Testis (tissue), 3 donors: Measurements from ENCODE around the gene STX19. TPM values are rescaled to one million over a fixed set of nuclear protein-coding genes. Genes with fewer than 3 reads are reported as not detected.

Experiments
- DNase-seq: peaks from one replicate; pipeline ENCODE4 v3.0.0-alpha.2; 2019
- H3K27ac ChIP-seq, 2 donors: fragments of 200-600 bp; sonication (generic); one replicate each; pipeline ENCODE4 v1.5.1; 2019
- H3K27me3 ChIP-seq: fragments of 200-600 bp; sonication (generic); one replicate; pipeline ENCODE4 v1.5.1; 2019
- H3K36me3 ChIP-seq: fragments of 200-600 bp; sonication (generic); one replicate; pipeline ENCODE4 v1.5.1; 2017; ENCODE audit warnings: low read depth; ENCODE audit errors: missing control alignments
- H3K4me1 ChIP-seq: fragments of 200-600 bp; sonication (generic); one replicate; pipeline ENCODE4 v1.5.1; 2019
- H3K4me3 ChIP-seq, 2 donors: fragments of 200-600 bp; sonication (generic); one replicate each; pipeline ENCODE4 v1.5.1; 2017 to 2019
- H3K9me3 ChIP-seq: fragments of 200-600 bp; sonication (generic); one replicate; pipeline ENCODE4 v1.5.1; 2017
- CTCF ChIP-seq, 3 experiments: fragments of 450-650 bp in 2 of 3; fragments of 200-600 bp in 1 of 3; sonication (generic) in 1 of 3; IDR thresholded peaks; one replicate each; pipeline ENCODE4 v1.5.1; 2016 to 2019; ENCODE audit warnings: antibody characterized with exemption in 3 of 3, mild to moderate bottlenecking in 2 of 3, moderate library complexity in 1 of 3
- POLR2A ChIP-seq: fragments of 450-650 bp; IDR thresholded peaks from one replicate; pipeline ENCODE4 v1.6.1; 2017; ENCODE audit warnings: antibody characterized with exemption, mild to moderate bottlenecking, moderate library complexity
- WGBS, 2 donors: methylation state at CpG; one replicate each; pipeline ENCODE4 v1.1.5; 2018; 5-methylcytosine and 5-hydroxymethylcytosine counted together
- intact Hi-C: fragments of 100-400 bp; cut with DNase I; formaldehyde crosslinking; loops from one replicate; pipeline ENCODE4 v1.15.1; 2023; ENCODE audit warnings: low total_unique reads
- polyA plus RNA-seq: library from polyadenylated mRNA; stranded (reverse); fragments of 350-450 nt; fragmentation: Illumina TruSeq; extraction: RNeasy Lipid Tissue Mini Kit (QIAGEN cat#74804); gene quantifications from one replicate; pipeline ENCODE4 v1.2.3, GENCODE V29; 2014; ENCODE audit warnings: low read depth, low replicate concordance; ENCODE audit not compliant: insufficient read depth
- total RNA-seq, 2 donors: library from RNA; depleted of rRNA; stranded (reverse); fragments of >200 nt; gene quantifications; one replicate each; pipeline ENCODE4 v1.2.3, GENCODE V29; 2016

The STX19 gene
- total and polyA plus RNA-seq, 3 donors from 2014 or later: 0.29 TPM; not detected in 2

GRCh38 chr3:93989241-93989640 lies 39.2 kb downstream of the STX19 start:
- WGBS, 2 donors: 84 to 93% methylated on average over 3 of the region's 3 CpGs
- Histone ChIP-seq H3K4me3 (no peak overlapping the region), H3K36me3 (no peaks in the 10 kb centered on the region), H3K9me3 (no peaks in the 10 kb centered on the region), H3K4me1 (no peaks in the 10 kb centered on the region), H3K27me3 (no peaks in the 10 kb centered on the region), H3K27ac (no peak overlapping the region)
- intact Hi-C loops: no loop called here
- TF ChIP-seq CTCF (IDR thresholded peaks at IDR 0.05): no peak
- no peak for TF ChIP-seq POLR2A
- DNase-seq: no peak

- Histone ChIP-seq H3K4me3 (no peak overlapping the region), H3K9me3 (no peaks in the 10 kb centered on the region), H3K27me3 (no peaks in the 10 kb centered on the region), H3K27ac (no peak overlapping the region), H3K36me3 (no peaks in the 10 kb centered on the region), H3K4me1 (no peaks in the 10 kb centered on the region)
- intact Hi-C loops: no loop called here
- no peak for DNase-seq
- 89 to 93% methylated on average over 8 to 9 of the region's 9 CpGs for WGBS, 2 donors
- TF ChIP-seq POLR2A (no peak), CTCF (IDR thresholded peaks at IDR 0.05) (no peak)
Measured at GRCh38 chr3:93988764-93989163, 39.6 kb downstream of the STX19 start.

GRCh38 chr3:93988283-93988682 lies 40.1 kb downstream of the STX19 start:
- no peak for TF ChIP-seq POLR2A
- no peak for TF ChIP-seq CTCF (IDR thresholded peaks at IDR 0.05)
- no peak for DNase-seq
- H3K27me3 ChIP-seq: no peaks in the 10 kb centered on the region
- H3K27ac ChIP-seq: no peak overlapping the region
- intact Hi-C loops: no loop called here
- H3K4me1 ChIP-seq: no peaks in the 10 kb centered on the region
- no peaks in the 10 kb centered on the region for H3K9me3 ChIP-seq
- no peak overlapping the region for H3K4me3 ChIP-seq
- H3K36me3 ChIP-seq: no peaks in the 10 kb centered on the region

GRCh38 chr3:93984618-93985017 lies 43.8 kb downstream of the STX19 start:
- no peak overlapping the region for H3K27ac ChIP-seq
- H3K4me1 ChIP-seq: peaks cover 7% of the 10 kb centered on the region
- DNase-seq: no peak
- WGBS, 2 donors: 84 to 91% methylated on average over 5 of the region's 5 CpGs
- no peak overlapping the region for H3K4me3 ChIP-seq
- intact Hi-C loops: loop anchor here (5.0 kb wide), 1 partner anchor 73 kb away; no protein-coding TSS in a partner anchor
- no peaks in the 10 kb centered on the region for H3K36me3 ChIP-seq
- TF ChIP-seq CTCF (IDR thresholded peaks at IDR 0.05) (no peak), POLR2A (no peak)
- H3K27me3 ChIP-seq: no peaks in the 10 kb centered on the region
- no peaks in the 10 kb centered on the region for H3K9me3 ChIP-seq

GRCh38 chr3:93983408-93983807 lies 45.0 kb downstream of the STX19 start:
- WGBS, 2 donors: 76 to 83% methylated on average over 3 of the region's 3 CpGs
- no peaks in the 10 kb centered on the region for H3K27me3 ChIP-seq
- TF ChIP-seq POLR2A (no peak), CTCF (IDR thresholded peaks at IDR 0.05) (no peak)
- H3K4me1 ChIP-seq: peaks cover 7% of the 10 kb centered on the region
- H3K4me3 ChIP-seq: no peak overlapping the region
- DNase-seq: no peak
- H3K27ac ChIP-seq: no peak overlapping the region
- H3K36me3 ChIP-seq: no peaks in the 10 kb centered on the region
- intact Hi-C loops: loop anchor here (5.0 kb wide), 1 partner anchor 74 kb away; no protein-coding TSS in a partner anchor
- no peaks in the 10 kb centered on the region for H3K9me3 ChIP-seq
